HG03521 (cell line): ENCODE data around the gene CALML4.
"Not testable (repeated sequence)": the region's sequence is repeated elsewhere in the genome, so short reads cannot be mapped to it uniquely, and the experiment has no call there.

Source experiments
- ATAC-seq: cut with Tn5 transposase; IDR thresholded peaks from one replicate; pipeline ENCODE4 v1.9.1; 2021; ENCODE audit warnings: mild to moderate bottlenecking, moderate library complexity; ENCODE audit not compliant: unreplicated experiment

The CALML4 gene

GRCh38 chr15:68192804-68193486 is 12.2 kb downstream of the CALML4 start:
- ATAC-seq, result no peak

- ATAC-seq, result no peak
These were observed 13.0 kb downstream of the CALML4 start for GRCh38 chr15:68192117-68192516.

- no peak for ATAC-seq
These were observed 13.6 kb downstream of the CALML4 start for GRCh38 chr15:68191555-68191954.

DNA sequence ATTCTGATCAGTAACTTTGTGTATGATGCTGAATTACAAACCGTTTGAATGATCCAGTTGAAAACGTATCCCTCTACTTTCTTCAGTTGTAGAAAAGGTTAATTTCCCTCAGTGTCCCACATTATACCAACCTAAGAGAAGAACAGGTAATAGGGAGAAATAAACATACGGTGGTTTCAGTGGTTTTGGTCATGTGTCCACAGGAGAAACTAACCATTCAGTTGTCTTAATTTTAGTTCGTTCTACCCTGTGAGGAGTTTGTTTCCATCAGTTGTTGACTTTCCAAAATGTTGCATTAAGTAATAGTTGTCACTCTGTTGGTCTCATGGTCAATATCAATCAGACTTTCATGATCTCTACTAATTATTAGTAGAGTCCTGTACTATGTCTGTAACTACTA is 15.1 kb downstream of the CALML4 start:
- ATAC-seq, result no peak

GRCh38 chr15:68188647-68189046 is 16.5 kb downstream of the CALML4 start:
- ATAC-seq, result no peak

GRCh38 chr15:68187559-68187958 is 17.6 kb downstream of the CALML4 start:
- no peak for ATAC-seq

GRCh38 chr15:68186671-68187397 is 18.3 kb downstream of the CALML4 start:
- ATAC-seq, result no peak

DNA sequence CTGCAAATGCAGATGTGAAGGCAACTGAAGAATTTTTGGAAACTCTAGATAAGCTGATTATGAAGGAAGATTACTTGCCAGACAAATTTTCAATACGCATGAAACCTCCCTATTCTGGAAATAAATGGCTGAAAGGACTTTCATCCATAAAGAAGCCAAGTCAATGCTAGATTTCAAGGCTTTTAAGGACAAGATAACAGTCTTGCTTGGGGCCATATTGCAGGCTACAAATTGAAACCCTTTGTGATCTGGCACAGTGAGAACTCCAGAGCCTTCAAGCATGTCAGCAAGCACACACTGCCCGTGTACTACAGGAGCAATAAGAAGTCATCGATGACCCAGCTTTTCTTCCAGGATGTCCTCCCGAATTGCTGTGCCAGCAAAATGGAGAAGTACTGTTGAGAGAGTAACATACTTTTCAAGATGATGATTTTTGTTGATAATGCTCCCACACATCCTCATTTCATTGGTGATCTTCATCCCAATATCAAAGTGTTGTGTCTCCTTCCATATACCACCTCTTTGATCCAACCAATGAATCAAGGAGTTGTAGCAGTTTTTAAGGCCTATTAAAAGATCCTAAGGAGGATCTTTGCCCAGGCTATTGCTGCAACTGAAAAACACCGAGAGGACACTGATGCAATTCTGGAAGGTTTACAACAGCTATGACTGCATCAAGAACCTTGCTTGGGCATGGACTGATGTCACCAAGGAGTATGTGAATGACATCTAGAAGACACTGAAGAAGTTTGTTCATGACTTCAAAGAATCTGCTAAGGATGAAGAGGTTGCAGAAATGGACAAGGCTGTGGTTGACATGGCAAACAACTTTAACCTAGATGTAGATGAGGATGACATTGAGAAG is 20.3 kb downstream of the CALML4 start:
- ATAC-seq, result no peak

DNA sequence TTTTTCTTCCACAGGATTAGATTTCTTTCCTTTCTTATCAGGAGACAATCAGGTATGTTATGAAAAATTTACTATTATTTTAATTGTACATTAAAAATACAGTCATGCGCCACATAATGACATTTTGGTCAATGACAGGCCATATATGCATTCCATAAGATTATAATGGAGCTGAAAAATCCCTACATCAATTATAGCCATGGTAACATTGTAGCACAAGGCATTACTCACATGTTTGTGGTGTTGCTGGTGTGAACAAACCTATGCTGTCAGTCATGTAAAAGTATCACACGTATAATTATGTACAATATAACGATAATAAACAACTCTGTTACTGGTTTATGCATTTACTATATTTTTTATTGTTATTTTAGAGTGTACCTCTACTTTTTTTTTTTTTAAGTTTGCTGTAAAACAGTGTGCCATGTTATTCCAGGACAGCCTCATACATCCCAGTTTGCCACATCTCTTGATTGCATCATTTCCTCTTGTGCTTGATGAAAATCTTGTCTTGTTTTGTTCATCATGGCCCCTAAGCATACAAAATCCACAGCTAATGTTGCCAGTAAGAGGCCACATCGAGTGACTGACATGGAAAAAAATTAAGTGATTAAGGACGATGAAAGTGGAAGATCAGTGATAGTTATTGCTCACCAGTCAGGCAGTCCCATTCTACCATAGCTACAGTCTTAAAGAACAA is 21.4 kb downstream of the CALML4 start:
- ATAC-seq, result no peak

GRCh38 chr15:68177742-68178141 is 27.4 kb downstream of the CALML4 start:
- no peak for ATAC-seq

- no peak for ATAC-seq
These were observed 28.5 kb downstream of the CALML4 start for GRCh38 chr15:68176601-68177000.

- no peak for ATAC-seq
These were observed 29.6 kb downstream of the CALML4 start for GRCh38 chr15:68175526-68175925.

DNA sequence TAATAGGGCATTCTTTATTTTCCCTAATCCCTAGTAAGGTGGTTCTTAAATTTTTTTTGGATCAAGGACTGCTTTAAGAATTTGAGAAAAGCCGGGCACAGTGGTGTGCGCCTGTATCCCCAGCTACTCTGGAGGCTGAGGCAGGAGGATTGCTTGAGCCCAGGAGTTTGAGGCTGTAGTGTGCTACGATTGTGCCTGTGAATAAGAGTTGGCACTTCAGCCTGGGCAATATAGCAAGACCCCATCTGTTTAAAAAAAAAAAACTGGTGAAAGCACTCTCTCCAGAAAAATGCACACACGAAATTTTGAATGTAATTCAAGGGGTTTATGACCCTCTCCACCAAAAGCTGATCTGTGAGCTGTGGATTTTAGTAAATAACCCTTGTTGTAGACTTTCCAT is 32.0 kb downstream of the CALML4 start:
- ATAC-seq, result no peak

DNA sequence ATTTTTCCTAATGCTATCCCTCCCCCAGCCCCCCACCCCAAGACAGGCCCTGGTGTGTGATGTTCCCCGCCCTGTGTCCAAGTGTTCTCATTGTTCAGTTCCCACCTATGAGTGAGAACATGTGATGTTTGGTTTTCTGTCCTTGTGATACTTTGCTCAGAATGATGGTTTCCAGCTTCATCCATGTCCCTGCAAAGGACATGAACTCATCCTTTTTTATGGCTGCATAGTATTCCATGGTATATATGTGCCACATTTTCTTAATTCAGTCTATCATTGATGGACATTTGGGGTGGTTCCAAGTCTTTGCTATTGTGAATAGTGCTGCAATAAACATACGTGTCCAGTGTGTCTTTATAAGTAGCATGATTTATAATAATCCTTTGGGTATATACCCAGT is 33.1 kb downstream of the CALML4 start:
- not testable (repeated sequence) for ATAC-seq

DNA sequence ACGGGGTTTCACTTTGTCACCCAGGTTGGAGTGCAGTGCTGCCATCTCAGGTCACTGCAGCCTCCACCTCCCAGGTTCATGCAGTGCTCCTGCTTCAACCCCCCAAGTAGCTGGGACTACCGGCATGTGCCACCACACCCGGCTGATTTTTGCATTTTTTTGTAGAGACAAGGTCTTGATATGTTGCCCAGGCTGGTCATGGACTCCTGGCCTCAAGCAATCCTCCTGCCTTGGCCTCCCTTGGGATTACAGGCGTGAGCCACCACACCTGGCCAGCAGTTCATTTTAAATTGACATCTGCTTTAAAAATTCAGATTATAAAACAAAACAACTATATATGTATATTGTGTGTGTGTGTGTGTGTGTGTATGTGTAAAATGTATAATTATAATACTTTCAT is 38.3 kb downstream of the CALML4 start:
- no peak for ATAC-seq

GRCh38 chr15:68163191-68163590 is 41.9 kb downstream of the CALML4 start:
- ATAC-seq, result no peak

GRCh38 chr15:68158046-68158628 is 47.0 kb downstream of the CALML4 start:
- no peak for ATAC-seq

GRCh38 chr15:68157074-68157473 is 48.1 kb downstream of the CALML4 start:
- no peak for ATAC-seq

GRCh38 chr15:68154923-68155559 is 50.1 kb downstream of the CALML4 start:
- ATAC-seq, result no peak

DNA sequence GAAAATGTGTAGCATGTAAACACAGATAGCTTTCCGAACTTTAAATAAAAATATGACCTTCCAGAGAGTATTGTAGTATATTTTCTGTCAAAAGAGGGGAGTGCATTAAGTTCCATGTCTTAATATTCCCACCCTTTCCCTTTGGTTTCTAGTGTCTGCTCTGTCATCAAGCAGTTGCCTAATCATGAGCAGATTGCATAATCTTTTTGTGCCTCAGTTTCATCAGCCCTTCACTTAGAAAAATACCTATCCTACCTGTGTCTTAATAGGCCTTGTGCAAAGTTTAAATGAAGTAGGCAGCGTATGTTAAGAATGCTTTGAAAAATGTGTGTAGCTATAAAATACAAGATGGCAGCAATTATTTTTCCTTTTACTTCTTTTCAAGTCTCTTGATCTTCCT is 52.8 kb downstream of the CALML4 start:
- ATAC-seq, result no peak
